ENCODE measurements around the gene MYPN.

DNA sequence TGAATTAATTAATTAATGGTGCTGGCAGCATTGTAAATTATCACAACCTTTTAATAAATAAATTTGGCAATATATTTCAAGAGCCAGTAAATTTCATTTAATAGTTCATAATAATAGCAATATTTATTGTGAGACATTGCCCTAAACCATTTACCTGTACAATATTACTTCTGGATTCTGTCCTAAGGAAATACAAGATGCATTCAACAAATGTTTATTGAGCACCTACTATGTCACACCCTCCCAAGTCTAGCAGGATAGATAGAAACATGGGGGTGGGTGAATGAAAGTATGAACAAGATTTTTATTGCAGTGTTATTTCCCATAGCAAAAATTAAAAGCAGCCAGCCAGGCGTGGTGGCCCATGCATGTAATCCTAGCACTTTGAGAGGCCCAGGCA is 29.9 kb upstream of the MYPN start:
- TF ChIP-seq CTCF (IDR thresholded peaks at IDR 0.05) (no peak), POLR2A (IDR thresholded peaks at IDR 0.05) (no peak)
